Pulmonary artery endothelial cell (primary cell): ENCODE results near the gene TKTL2. TPM values are rescaled to one million over a fixed set of nuclear protein-coding genes. Genes with fewer than 3 reads are reported as not detected.
"Not testable (repeated sequence)": the region's sequence is repeated elsewhere in the genome, so short reads cannot be mapped to it uniquely, and the experiment has no call there.

Experiments used
- DNase-seq: peaks from one replicate; pipeline ENCODE4 v3.0.0-alpha.2; 2011; ENCODE audit warnings: low read depth, low spot score
- total RNA-seq: library from RNA; depleted of rRNA; stranded (reverse); fragments of >200 nt; gene quantifications from 2 replicates; pipeline ENCODE4 v1.2.3, GENCODE V29; 2014

The TKTL2 gene
- total RNA-seq, 1 donor from 2014 or later = not detected

DNA sequence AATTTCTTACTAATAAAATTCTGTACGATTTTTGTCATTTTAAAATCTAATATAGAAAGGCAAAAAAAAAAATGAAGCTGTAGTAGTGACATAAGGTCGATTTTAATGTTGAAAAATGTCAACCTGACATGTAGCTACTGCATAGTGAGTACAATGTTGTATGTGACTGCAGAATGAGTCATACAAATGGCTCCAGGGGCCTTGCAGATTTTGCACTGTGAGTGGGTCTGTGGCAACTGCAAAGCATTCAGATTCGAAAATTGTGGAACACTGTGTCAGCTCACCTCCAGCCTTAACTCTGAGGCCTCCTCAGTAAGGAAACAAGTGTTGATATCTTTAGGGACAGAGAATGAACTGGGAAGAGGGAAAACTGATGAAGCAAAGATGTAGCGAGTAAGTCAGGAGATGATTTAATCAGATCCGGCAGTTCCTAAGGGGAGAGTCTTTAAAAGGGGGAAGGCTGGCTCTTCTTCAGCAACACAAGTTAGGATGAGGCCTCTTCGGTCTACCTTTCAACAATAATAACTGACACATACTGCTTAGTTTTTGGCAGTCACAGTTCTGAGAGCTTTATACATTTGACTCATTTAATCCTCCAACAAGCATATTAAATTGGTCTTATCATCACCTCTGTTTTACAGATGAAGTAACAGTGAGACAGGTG lies 24.9 kb downstream of the TKTL2 start:
- DNase-seq = no peak

DNA sequence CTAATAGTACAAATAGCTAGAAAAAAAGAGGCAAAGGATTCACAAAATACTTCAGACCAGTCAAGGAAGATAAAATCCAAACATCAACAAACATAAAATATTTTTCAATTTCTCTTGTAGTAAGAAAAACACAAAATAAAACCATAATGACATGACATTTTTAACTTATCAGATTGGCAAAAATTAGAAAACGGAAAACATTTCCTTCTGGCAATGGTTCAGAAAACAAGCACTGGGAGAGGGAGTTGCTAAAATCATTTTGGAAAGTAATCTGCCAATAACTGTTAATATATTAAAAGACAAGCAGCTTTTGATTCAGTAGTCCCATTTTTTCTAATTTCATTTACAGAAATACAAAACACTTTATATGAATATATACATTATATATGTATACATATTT lies 26.1 kb downstream of the TKTL2 start:
- DNase-seq = no peak

GRCh38 chr4:163447023-163447422 lies 26.5 kb downstream of the TKTL2 start:
- DNase-seq = not testable (repeated sequence)

DNA sequence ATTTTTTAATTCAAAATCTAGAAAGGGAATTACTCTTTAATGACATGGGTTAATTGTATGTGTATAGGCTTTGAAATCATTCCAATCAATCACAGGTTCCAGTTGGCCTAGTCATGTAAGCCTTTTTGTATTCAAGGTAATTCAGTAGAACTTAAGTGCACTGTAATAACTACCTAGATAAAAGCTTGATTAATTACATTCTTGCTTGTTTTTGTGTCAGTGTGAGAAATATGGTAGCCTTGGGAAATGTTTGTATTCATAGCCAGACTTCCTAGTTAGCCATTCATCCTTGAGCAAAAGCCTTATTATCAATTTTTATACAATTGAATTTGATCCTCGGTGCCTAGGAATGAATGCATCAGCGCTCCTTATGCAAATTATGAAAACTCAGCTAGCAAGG lies 33.5 kb downstream of the TKTL2 start:
- DNase-seq = no peak

Other genes with a start within 250 kb of the TKTL2 start
- gene NPY1R, start 141.2 kb downstream of the TKTL2 start, total RNA-seq = 0.07 and 0.14 TPM in 2 replicates
- gene NPY5R, start 129.9 kb downstream of the TKTL2 start, total RNA-seq = not detected in 2 replicates
- 33.3 and 34.6 TPM in 2 replicates for gene TMA16, start 20.9 kb upstream of the TKTL2 start, total RNA-seq